HCT116 (cell line): ENCODE results near the gene FAM227B. TPM values are rescaled to one million over a fixed set of nuclear protein-coding genes. Genes with fewer than 3 reads are reported as not detected.

Experiments used
- ATAC-seq: fragments of 200-7000 bp; cut with Tn5 transposase; 2 replicates; pipeline ENCODE4 v1.9.1; 2020; ENCODE audit warnings: mild to moderate bottlenecking, moderate library complexity
- BruUV-seq: library from RNA; stranded (reverse); fragments of 400-500 nt; replicated peaks from 2 replicates; lab custom pipeline; 2021; lab: Mats Ljungman, UMichigan
- CTCF ChIA-PET: fragments of 300-600 bp; sonication (Branson Sonifier 250); formaldehyde crosslinking; loops from one replicate; lab custom pipeline; 2021; ENCODE audit warnings: antibody characterized with exemption; lab: Charles Lee
- POLR2A ChIA-PET: fragments of 300-600, 350-600 bp; sonication (Branson Sonifier 250); formaldehyde crosslinking; loops from one replicate; lab custom pipeline; 2021; ENCODE audit warnings: antibody characterized with exemption; lab: Charles Lee
- RAD21 ChIA-PET, 2 experiments: fragments of 300-600 bp; sonication (Branson Sonifier 250); formaldehyde crosslinking; loops; one replicate each; lab custom pipeline; 2023; ENCODE audit warnings: low total read pairs in 2 of 2; ENCODE audit not compliant: uncharacterized antibody in 2 of 2, unreplicated experiment in 2 of 2, low non-redundant PET in 1 of 2; lab: Charles Lee
- DNase-seq: peaks from one replicate; pipeline ENCODE4 v3.0.0-alpha.2; 2010; ENCODE audit warnings: low read depth, low spot score
- H2AFZ ChIP-seq: fragments of 200-600 bp; shearing (Covaris generic), sonication (generic); 2 replicates; pipeline ENCODE4 v1.6.1; 2017; ENCODE audit warnings: low read depth, mixed run types, mixed read lengths, antibody characterized with exemption, low read length; ENCODE audit not compliant: poor library complexity, severe bottlenecking
- H3K27ac ChIP-seq: 2 replicates; pipeline ENCODE4 v1.5.1; 2012; ENCODE audit warnings: low read depth, low read length
- H3K27me3 ChIP-seq: fragments of 200-600 bp; sonication (generic); 2 replicates; pipeline ENCODE4 v1.6.1; 2016; ENCODE audit warnings: mixed run types, low read length, mixed read lengths; ENCODE audit not compliant: insufficient read depth
- H3K36me3 ChIP-seq, 2 experiments: fragments of 200-500 bp in 1 of 2; fragments of 200-600 bp in 1 of 2; sonication (Bioruptor generic) in 1 of 2; sonication (generic) in 1 of 2; 2 replicates each; pipeline versions ENCODE4 v1.5.1 to v1.6.1; 2014 to 2016; ENCODE audit warnings: low read length in 2 of 2, inconsistent platforms in 1 of 2, mixed read lengths in 1 of 2, mixed run types in 1 of 2; ENCODE audit not compliant: insufficient read depth in 2 of 2, control insufficient read depth in 1 of 2
- H3K4me1 ChIP-seq, 2 experiments: fragments of 200-600 bp in 1 of 2; sonication (generic) in 1 of 2; 2 replicates each; pipeline versions ENCODE4 v1.5.1 to v1.6.1; 2012 to 2017; ENCODE audit warnings: low read length in 2 of 2, inconsistent platforms in 1 of 2, mild to moderate bottlenecking in 1 of 2, mixed read lengths in 1 of 2, mixed run types in 1 of 2, moderate library complexity in 1 of 2; ENCODE audit not compliant: insufficient read depth in 2 of 2, control insufficient read depth in 1 of 2
- H3K4me2 ChIP-seq: fragments of 200-600 bp; sonication (generic); 2 replicates; pipeline ENCODE4 v1.6.1; 2017; ENCODE audit warnings: mixed run types, low read length, mixed read lengths
- H3K4me3 ChIP-seq, 2 experiments: fragments of 200-600 bp in 1 of 2; sonication (generic) in 1 of 2; replicated peaks in 1 of 2; 2 replicates each; pipeline ENCODE4 v1.5.1; 2011 to 2016; ENCODE audit warnings: low read length in 2 of 2, control low read depth in 1 of 2, low read depth in 1 of 2, mild to moderate bottlenecking in 1 of 2, mixed read lengths in 1 of 2, mixed run types in 1 of 2
- H3K79me2 ChIP-seq: fragments of 200-600 bp; sonication (generic); 2 replicates; pipeline ENCODE4 v1.6.1; 2017; ENCODE audit warnings: mild to moderate bottlenecking, mixed run types, low read length, moderate library complexity, mixed read lengths; ENCODE audit not compliant: insufficient read depth
- H3K9ac ChIP-seq: fragments of 200-600 bp; sonication (generic); 2 replicates; pipeline ENCODE4 v1.6.1; 2016; ENCODE audit warnings: low read length, mixed read lengths
- H3K9me2 ChIP-seq: fragments of 200-600 bp; sonication (generic), shearing (Covaris generic); 2 replicates; pipeline ENCODE4 v1.6.1; 2017; ENCODE audit warnings: mixed run types, mild to moderate bottlenecking, moderate library complexity; ENCODE audit not compliant: insufficient read depth
- H3K9me3 ChIP-seq, 2 experiments: fragments of 200-500 bp in 1 of 2; fragments of 200-600 bp in 1 of 2; sonication (Bioruptor generic) in 1 of 2; sonication (generic) in 1 of 2; 2 replicates each; pipeline ENCODE4 v1.6.1; 2014 to 2017; ENCODE audit warnings: low read length in 2 of 2, mixed read lengths in 2 of 2, inconsistent platforms in 1 of 2, low read depth in 1 of 2, mild to moderate bottlenecking in 1 of 2, mixed run types in 1 of 2, moderate library complexity in 1 of 2; ENCODE audit not compliant: control insufficient read depth in 1 of 2, insufficient read depth in 1 of 2
- H4K20me1 ChIP-seq: fragments of 200-600 bp; sonication (generic), shearing (Covaris generic); 2 replicates; pipeline ENCODE4 v1.6.1; 2017; ENCODE audit warnings: mixed run types, mild to moderate bottlenecking, moderate library complexity; ENCODE audit not compliant: insufficient read depth
- ATF3 ChIP-seq: IDR thresholded peaks from 2 replicates; pipeline ENCODE4 v1.6.1; 2012
- CEBPB ChIP-seq: IDR thresholded peaks from 2 replicates; pipeline ENCODE4 v1.6.1; 2012; ENCODE audit warnings: low read depth
- CTCF ChIP-seq, 3 experiments: fragments of 200-600 bp in 1 of 3; sonication (generic) in 1 of 3; IDR thresholded peaks in 2 of 3; conservative IDR thresholded peaks in 1 of 3; 2 replicates each; pipeline ENCODE4 v1.5.1; 2012 to 2017; ENCODE audit warnings: low read depth in 2 of 3, low read length in 2 of 3, antibody characterized with exemption in 1 of 3, borderline replicate concordance in 1 of 3, control low read depth in 1 of 3, mild to moderate bottlenecking in 1 of 3, mixed read lengths in 1 of 3, mixed run types in 1 of 3, moderate library complexity in 1 of 3; ENCODE audit not compliant: insufficient read depth in 1 of 3
- EGR1 ChIP-seq: IDR thresholded peaks from 2 replicates; pipeline ENCODE4 v1.6.1; 2012; ENCODE audit warnings: low read depth
- EZH2 ChIP-seq: fragments of 200-600 bp; sonication (generic); IDR thresholded peaks from 2 replicates; pipeline ENCODE4 v1.6.1; 2017; ENCODE audit warnings: antibody characterized with exemption, mixed run types
- JUND ChIP-seq: IDR thresholded peaks from 2 replicates; pipeline ENCODE4 v1.6.1; 2012
- POLR2A ChIP-seq: IDR thresholded peaks from 2 replicates; pipeline ENCODE4 v1.7.0; 2011; ENCODE audit warnings: borderline replicate concordance; ENCODE audit not compliant: insufficient read depth, insufficient read length; ENCODE audit errors: extremely low read depth
- SP1 ChIP-seq: IDR thresholded peaks from 2 replicates; pipeline ENCODE4 v1.6.1; 2012; ENCODE audit warnings: low read depth
- TCF7L2 ChIP-seq: IDR thresholded peaks from 2 replicates; pipeline ENCODE4 v1.7.0; 2011; ENCODE audit warnings: borderline replicate concordance, inconsistent platforms; ENCODE audit not compliant: insufficient read depth, insufficient read length; ENCODE audit errors: extremely low read depth
- YY1 ChIP-seq: IDR thresholded peaks from 2 replicates; pipeline ENCODE4 v1.6.1; 2011; ENCODE audit warnings: low read length, low read depth, moderate library complexity, mild to moderate bottlenecking; ENCODE audit not compliant: insufficient replicate concordance; ENCODE audit errors: extremely low read depth
- ZBTB33 ChIP-seq: IDR thresholded peaks from 2 replicates; pipeline ENCODE4 v1.6.1; 2011; ENCODE audit warnings: mild to moderate bottlenecking, low read length, moderate library complexity; ENCODE audit not compliant: insufficient replicate concordance; ENCODE audit errors: extremely low read depth
- intact Hi-C: fragments of 100-400 bp; cut with micrococcal nuclease; formaldehyde crosslinking; loops from 2 replicates; pipeline ENCODE4 v1.10.0; 2022
- total RNA-seq: library from RNA; stranded (reverse); gene quantifications from one replicate; pipeline ENCODE4 v1.2.1, GENCODE V29; 2021; ENCODE audit not compliant: unreplicated experiment

The FAM227B gene
- total RNA-seq, 1 experiment from 2014 or later = 6.9 TPM

- TF ChIP-seq POLR2A (no peak), EZH2 (no peak), ATF3 (no peak), SP1 (no peak), TCF7L2 (no peak), JUND (no peak)
- TF ChIP-seq, all 23 proteins: peak for 0
Measured at GRCh38 chr15:49279521-49280456, 340.8 kb downstream of the FAM227B start (continued).

- H4K20me1 ChIP-seq = no peaks in the 10 kb centered on the region
- BruUV-seq = no TSS peak
- H3K27ac ChIP-seq = no peak overlapping the region
- no peak for DNase-seq
- ChIA-PET RAD21 (no interaction called here), CTCF (no interaction called here), POLR2A (no interaction called here)
- H3K4me2 ChIP-seq = no peak overlapping the region
- no peaks in the 10 kb centered on the region for H3K9me2 ChIP-seq
- no peak for TF ChIP-seq CEBPB
- TF ChIP-seq CTCF (IDR thresholded peaks at IDR 0.05 in 2 of 3, conservative IDR thresholded peaks at IDR 0.05 in 1 of 3; ENCODE audit: borderline replicate concordance in 1 of 3, insufficient read depth in 1 of 3, low read depth in 2 of 3, low read length in 2 of 3) = no peak
- TF ChIP-seq YY1 = no peak
- no peak for TF ChIP-seq EGR1
- no peak for TF ChIP-seq ZBTB33
- no peak for TF ChIP-seq SP1
- H3K27me3 ChIP-seq = no peaks in the 10 kb centered on the region
- H3K9ac ChIP-seq = no peak overlapping the region
- H3K9me3 ChIP-seq = no peaks in the 10 kb centered on the region
- ATAC-seq = no peak
- intact Hi-C loops = no loop called here
- no peaks in the 10 kb centered on the region for H3K36me3 ChIP-seq
- no peak overlapping the region for H3K4me3 ChIP-seq
- no peaks in the 10 kb centered on the region for H3K79me2 ChIP-seq
- H3K4me1 ChIP-seq = no peaks in the 10 kb centered on the region
- no peak overlapping the region for H2AFZ ChIP-seq
Measured at GRCh38 chr15:49278751-49279150, 341.9 kb downstream of the FAM227B start.
